HG03025 (cell line): ENCODE results near the gene EFNA3.

Experiments
- ATAC-seq: cut with Tn5 transposase; IDR thresholded peaks from one replicate; pipeline ENCODE4 v1.9.1; 2021; ENCODE audit warnings: mild to moderate bottlenecking, moderate library complexity; ENCODE audit not compliant: unreplicated experiment, low FRiP score

EFNA3 gene

DNA sequence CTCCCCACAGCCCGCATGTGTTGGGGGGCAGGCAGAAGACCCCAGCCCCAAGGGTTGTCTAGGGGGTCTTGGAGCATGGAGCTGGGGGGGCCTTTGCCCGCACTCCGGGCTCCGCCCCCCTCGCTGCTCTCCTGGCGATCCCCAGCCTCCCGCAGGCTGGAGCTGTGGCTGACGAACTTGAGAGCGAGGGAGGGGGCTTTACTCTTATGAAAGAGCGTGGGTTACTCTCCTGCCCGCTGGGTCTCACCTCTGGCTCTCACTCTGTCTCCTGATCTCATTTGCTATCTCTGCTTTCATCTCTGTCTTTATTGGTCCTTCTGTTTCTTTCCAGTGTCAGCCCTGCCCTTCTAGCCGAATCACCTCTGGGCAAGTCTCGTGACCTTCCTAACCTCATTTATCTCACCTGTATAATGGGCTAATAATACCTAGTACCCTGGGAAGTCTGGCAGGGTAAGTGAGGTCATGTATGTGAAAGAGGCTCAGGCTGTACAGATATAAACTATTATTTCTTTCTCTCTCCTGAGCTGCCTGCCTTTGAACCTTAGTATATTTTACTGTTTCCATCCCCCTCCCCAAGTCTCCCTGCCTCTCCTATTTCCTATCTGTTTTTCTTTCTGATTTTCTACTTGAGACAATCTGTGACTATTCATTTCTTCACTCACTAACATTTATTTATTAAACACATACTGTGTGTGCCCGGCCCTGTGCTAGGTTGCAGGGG, 14.4 kb upstream of the EFNA3 start:
- ATAC-seq = peak; percentile 12

DNA sequence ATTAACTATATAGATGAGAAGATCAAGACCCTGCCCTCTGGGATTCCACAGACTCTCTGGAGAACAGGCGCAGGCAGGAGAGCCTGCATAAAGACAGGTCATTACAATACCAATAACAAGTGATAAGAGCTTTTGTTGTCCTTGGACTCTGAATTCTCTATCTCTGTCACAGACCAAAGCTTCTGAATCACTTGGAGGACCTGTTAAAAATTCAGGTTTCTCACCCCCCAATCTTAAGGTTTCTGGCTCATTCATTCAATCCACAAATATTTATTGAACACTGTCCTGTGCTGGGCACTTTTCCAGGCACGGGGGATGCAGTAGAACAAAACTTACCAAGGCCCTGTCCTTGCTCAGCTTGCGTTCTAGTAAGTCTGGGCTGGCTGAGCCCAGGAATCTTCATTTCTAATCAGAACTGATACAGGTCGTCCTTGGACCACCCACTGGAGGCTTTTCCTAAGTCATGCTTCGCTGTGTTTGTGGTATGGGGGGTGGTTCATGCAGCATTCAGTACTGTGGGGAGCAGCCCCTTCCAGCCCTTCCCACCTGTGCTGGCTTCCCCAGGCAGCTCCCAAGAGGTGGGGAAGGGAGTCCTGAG, 13.7 kb upstream of the EFNA3 start:
- ATAC-seq = no peak

DNA sequence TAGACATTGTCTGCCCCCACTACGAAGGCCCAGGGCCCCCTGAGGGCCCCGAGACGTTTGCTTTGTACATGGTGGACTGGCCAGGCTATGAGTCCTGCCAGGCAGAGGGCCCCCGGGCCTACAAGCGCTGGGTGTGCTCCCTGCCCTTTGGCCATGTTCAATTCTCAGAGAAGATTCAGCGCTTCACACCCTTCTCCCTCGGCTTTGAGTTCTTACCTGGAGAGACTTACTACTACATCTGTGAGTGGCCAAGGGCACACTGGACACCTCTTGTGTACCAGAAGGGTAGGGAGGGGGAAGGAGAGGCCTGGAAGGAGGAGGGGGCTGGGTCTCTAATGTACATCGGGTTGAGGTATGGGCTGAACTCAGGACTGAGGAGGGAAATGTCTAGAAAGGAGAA, 11.9 kb upstream of the EFNA3 start:
- no peak for ATAC-seq

DNA sequence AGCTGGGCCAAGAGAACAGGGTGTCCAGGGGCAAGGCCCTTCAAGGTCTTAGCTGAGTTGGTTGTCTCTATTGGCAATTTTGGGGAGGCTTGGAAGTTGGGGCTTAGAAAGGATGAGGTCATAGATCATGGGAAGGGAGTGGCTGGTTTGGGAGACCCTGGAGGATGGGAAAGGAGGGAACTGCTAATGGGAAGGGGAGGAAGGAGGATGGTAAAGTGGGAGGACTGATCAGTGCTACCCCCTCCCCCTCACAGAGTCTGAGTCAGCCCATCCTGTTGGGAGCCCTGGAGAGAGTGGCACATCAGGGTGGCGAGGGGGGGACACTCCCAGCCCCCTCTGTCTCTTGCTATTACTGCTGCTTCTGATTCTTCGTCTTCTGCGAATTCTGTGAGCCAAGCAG, 10.0 kb upstream of the EFNA3 start:
- ATAC-seq = no peak

DNA sequence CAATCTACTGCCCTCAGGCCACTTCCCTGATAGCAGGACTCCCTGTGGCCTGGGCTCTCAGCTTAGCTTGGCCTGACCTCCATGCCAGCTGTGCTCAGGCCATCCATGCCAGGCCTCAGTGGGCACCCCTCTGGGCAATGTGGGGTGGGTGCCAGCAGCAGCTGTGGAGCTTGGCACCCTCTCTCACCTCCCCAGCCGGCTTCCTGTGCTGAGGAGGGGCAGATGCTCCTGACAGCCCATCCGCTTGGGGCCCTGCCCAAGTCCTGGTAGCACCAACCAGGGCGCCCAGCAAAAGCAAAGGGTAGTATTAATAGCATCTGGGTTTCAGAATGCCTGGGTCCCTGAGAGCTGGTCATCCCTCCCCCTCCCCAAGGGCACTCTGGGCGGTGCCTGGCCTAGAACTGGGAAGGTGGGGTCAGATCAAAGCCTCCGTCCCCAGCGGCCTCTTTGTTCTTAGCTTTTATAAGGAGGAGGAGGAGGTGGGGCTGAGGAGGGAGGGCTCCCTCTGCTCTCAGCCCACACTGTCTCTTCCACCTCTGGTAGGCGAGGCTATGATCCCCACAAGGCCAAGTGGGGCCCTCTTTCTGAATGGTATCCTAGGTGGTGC, 9.0 kb upstream of the EFNA3 start:
- no peak for ATAC-seq

DNA sequence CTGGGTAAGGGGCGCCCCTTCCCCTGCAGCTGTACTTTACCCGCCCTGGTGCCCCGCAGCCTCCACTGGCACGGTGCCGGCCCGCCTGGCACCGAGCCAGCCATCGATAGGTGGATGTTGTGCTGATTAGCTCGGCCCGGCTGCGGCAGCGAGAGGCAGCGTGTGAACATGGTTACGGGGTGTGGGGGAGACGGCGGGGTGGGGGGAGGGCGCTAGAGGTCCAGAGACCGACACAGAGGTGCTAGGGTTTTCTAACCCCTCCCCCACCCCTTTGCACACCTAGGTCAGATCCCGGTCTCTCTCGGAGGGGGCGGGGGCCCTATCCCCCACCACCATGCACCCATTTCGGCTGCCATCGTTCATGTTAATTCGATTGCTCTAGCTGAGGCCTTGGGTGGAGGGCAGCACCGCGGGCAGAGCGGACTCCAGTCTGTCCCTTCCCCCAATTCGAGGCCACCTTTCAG, 8.4 kb upstream of the EFNA3 start:
- no peak for ATAC-seq

DNA sequence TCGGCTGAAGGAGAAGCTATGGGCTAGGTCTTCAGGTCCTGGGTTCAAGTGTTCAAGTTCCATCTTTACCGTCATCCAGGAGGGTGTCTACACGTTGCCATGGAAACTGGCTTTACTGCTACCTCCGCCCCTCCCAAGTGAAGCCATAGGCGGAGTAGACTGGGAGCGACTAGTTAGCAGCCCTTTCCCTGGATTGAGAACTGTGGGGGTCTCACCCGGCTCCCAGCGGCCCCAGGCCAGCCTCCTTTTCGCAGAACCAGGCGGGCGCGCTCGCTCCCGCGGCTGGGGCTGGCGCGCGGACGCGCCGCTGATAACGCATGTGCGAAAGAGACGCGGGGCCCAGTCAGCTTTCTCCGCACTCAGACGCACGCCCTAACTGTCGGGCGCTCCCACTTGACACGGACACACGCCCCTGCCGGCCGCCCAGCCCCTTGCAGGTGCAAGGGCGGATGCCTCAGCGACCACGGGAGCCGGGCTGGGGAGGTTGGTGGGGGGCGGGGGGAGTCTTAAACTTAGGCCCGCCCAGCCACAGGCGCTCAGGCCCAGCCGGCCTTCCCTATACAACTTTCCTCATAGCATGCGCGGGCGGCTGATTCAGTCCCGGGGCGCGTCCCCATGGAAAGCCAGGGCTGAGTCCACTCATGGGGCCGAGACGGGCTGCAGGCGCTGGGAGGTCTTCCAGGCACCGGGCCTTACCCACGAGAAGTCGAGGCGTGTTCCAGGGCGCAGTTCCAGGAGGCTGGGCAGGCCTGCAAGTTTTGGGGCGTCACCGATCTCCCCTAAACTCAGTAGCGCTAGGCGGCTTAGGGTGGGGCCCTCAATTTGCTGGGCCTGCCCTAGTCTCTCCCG, 7.7 kb upstream of the EFNA3 start:
- ATAC-seq = no peak

DNA sequence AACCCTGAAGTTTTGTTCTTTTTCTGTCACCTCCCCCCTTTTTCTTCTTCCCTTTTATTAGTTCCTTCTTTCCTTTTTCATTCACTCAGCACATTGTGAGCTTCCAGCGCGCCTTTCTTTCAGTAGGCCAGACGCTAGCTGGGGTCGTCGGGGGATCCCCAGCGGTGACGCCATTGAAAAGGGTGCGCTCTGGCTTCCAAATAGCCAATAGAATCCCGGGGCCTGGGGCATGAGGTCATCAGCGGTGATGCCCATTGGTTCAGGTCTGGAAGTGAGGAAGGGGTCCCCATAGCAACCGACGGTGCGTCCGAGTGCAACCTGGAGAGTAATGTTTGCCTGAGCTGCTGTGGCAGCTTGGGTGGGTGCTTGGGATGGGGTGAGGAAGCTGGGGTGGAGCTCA, 6.9 kb upstream of the EFNA3 start:
- no peak for ATAC-seq

DNA sequence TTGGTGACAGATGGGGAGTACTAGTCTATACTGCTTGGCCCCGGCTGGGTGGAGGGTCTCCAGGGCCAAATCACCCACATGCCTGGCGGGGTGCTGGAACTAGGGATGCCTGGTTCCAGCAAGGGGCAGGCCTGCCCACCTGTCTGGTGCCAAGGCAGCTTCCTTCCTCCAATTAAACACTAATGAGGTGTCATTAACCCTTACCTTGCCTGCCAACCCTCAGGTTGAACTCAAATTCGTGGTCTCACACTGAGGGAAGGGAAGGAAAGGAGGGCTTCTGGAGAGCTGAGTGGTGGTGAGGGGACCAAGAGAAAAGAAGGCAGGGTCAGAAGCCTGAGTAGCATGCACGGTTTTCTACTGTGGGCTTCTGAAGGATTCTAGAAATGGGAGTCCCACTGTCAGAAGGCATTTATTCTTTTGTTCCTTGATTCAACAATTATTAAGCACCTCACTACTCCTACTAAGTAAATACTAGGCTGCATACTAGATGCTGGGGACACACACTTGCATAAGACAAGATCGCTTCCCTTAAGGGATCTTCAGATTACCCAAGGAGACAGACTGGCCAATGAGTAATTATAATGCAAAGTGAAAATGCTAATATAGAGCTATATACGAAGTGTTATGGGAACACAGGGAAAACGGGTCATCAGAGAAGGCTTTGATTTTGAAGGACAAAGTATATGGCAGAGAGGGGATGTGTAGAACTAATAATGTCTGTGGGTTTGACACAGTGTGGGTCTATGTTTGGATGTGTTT, 5.9 kb upstream of the EFNA3 start:
- no peak for ATAC-seq

DNA sequence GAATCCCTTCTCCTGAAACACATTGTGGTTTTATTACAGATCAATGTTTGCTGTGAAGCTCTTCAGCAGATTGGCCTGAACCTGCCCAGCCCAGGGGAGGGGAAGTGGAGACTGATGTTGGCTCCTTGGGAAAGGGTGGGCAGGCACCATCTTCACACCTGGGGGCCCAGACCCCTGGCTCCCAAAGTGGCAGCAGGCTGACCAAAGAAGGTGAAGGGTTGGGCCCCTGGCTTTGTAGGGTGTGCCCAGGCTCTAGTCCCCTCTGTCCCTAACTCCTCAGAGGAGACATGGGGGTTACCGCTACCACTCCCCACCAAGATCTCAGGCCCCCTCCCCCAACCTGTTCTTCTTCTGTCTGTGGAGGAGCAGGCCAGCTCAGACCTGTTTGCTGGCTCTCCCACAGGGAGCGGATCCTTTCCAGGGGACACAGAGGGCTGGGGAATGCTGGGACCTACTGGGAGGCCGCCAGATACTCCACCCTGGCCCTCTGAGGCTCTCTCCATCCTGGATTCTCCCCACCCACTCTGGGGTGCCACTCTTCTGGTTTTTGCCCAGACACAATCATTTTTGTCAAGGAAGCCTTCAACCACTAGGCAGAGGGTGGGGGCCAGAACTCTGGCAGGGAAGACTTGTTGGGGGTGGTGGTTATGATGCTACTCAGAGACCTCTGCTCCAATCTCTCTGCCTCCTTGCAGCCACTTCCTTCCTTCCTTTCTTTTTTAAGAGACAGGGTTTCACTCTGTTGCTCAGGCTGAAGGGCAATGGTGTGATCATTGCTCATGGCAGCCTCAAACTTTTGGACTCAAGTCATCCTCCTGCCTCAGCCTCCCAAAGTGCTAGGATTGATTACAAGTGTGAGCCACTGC, 5.0 kb upstream of the EFNA3 start:
- ATAC-seq = no peak

DNA sequence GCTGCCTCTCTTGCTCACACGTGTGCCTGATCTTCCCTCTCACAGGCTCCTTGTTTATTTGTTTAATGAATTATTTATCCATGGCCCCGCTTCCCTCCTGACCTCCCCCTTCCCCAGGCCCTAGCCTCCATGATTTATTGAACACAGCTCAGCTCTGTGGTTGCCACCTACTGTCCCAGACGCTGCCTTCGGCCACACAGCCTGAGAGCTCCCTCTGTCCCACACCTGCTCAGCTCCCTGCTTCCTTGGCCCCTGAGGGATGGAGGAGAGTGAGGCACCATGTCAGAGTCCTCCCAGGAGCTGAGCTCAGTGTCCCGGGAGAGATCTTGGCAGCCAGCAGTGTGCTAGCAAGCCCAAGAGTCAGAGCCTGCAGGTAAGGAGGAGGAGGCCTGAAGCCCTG, 3.1 kb upstream of the EFNA3 start:
- no peak for ATAC-seq

DNA sequence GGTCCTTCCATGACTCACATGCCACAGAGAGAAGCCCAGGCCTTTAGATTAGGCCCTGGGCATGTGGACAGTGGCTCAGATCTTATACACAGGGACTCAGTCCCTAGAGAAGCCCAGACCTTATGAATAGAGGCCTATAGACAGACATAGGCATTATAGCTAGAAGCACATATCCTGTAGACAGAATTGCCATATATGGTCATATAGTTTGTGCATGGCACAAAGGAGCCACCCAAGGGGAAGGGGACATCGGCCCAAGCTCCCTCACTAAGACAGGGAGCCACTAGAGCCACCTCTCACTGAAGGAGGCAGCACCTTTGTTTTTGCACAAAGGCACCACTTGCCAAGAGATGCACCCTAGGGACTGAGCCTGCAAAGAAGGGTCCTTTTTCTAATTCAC, 2.3 kb upstream of the EFNA3 start:
- no peak for ATAC-seq

DNA sequence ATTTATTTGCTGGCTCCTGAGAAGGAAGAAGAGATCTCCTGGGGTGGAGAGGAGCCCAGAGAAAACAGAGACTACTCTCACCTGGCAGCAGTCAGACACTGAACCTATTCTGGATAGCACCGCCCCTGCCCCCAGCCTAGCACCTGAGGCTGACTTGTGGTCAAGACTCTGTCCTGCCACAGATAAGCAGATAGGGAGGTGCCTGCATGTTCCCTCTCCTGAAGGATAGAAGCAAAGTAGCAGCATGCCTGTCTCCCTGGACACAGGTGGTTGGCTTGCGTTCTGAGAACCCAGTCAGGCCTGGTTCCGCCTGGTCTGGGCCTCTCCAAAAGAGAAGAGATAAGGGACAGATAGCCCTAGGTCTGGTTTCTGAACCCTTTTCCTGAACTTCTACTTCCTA, 1.3 kb upstream of the EFNA3 start:
- no peak for ATAC-seq

DNA sequence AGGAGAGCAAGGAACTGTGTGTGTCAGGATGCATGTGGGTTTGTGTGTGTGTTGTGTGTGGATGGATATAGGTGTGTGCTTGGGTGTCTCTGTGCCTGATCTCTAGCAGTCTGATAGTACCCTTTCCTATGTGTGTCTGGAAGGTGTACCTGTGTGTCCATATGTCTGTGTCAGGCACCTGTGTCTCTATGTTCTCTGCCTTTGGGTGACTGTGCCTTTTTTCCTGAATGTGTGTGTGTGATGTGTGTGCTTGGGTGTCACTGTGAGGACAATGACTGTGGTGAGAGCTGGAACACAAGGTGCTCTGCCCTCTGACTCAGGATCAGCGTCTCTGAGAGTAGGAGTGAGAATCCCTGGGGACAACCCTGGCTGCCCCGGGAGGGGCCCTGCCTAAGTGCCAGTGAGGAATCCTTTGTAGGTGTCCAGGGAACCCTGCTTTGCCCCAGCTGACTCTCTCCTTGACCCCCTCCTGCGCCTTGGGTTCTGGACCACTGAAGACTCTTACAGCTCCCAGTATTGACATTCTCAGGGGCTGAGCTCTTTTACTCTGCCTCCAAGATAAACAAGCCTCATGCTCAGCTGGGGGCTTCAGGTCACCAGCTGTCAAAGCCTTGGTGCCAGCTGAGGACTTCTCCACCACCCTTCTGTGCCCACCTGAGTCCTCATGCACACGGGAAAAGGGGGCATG, 735 bp upstream of the EFNA3 start:
- no peak for ATAC-seq

DNA sequence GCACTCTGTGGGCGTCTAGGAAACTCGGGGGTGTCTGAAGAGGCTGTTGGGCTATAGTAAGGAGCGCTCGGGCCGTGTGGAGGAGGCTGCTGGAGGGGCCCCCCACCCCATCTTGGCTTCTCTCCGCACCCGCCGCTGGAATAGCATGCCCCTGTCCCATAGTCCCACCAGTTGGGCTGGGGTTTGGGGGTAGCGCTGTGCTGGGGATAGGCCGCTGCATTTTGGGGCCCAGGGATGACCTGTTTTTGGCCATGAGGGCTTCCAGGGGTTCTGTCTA, 511 bp downstream of the EFNA3 start:
- ATAC-seq = no peak

DNA sequence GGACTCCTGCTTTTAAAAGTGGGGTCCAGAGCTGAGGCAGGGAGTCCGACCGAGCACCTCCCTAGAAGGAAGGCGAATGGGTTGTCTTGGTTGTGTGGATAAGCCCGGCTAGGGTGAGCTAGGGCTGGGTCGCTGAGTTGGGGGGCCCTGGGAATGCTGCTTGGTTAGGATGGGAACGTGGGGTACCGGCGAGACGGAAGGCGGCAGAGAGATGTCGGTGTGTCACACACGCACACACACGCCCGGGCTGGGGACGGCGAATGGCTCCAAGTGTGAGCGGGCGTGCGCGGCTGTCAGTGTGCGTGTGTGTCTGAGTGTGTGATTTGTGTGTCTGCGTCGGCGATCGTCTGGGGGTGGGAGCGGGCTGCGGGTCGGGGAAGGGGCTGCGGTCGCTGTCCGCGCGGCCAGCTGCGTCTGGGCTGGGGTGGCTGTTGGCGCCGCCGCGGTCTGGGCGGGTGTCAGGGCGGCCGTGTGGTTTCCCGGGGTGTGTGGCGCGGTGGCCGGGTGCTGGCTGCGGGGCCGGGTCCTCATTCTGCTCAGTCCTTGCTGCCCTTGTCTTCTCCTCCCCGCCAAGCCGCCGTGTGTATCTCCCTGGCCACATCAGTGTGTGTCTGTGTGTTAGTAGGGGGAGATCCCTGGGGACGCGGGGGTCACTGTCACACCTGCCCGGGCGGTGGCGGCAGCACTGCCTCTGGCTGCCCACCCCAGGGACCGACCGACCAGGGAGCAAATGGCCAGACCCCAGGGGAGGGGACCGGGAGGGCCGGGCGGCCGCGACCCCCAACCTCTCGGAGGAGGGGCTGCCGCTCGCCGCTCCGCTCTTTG, 1.1 kb downstream of the EFNA3 start:
- ATAC-seq = no peak

DNA sequence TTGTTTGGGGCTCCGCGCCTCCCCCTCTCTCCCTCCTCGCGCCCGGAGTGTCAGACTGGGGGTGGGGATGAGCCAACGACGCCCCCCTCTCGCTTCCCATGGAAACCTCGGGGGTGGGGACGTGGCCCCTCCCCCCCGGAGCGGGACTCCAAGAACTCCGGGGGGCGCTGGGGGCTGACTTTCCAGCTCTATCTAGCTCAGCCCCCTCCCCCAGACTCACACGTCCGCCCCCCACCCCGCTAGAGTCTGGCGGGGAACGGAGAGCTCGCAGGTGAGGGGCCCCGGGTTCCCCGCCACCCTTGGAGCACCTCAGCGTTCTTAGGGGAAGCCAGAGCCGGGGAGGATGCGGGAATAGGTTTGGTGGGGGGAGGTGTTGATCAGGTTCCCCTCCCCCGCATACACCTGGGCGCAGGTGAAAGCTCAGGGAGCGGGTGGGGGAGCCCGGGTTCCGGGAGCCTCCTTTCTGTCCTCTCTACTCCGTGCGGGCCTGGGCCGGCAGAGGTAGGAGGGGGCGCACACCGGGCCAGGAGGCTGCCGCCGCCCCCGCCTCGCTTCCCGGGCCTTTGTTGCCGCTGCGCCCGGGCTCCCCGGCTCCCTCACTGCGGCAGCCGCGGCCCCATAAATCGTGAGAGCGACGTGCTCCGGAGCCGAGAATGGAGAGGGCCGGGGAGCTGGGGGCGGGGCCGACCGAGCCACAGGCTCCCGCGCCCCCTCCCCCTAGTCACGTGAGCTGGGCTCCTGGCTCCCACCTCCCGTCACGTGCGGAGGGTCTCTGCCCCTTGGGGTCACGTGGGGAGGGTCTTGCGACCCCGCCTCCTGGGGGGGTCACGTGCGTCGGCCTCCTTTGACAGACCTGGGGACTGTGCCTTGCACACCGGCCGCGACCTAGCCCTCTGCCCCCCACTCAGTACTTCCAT, 1.9 kb downstream of the EFNA3 start:
- ATAC-seq = no peak
